ENCODE measurements around the gene SLC6A17. TPM values are rescaled to one million over a fixed set of nuclear protein-coding genes. Genes with fewer than 3 reads are reported as not detected.

SLC6A17 gene
- total and polyA plus RNA-seq, 9 of the 15 experiments (the other 6 are each of a cell fraction or from before 2014, with no cell fraction given), result not detected

GRCh38 chr1:110133436-110133835 is 16.9 kb upstream of the SLC6A17 start:
- no TSS peak for BruUV-seq (replicated peaks)
- no peak overlapping the region for H3K9ac ChIP-seq (ENCODE audit: insufficient read depth in 1 of 2, low read depth in 2 of 2, low read length in 2 of 2)
- H2AFZ ChIP-seq (ENCODE audit: low read depth, low read length), result no peak overlapping the region
- H3K36me3 ChIP-seq (ENCODE audit: control insufficient read depth, insufficient read depth, low read length), result no peaks in the 10 kb centered on the region
- ATAC-seq (no peak), DNase-seq (ENCODE audit: extremely low read depth in 1 of 4, low spot score in 3 of 4) (no peak), FAIRE-seq (no peak)
- TF ChIP-seq ARID3B (CRISPR knock-in tag; IDR thresholded peaks at IDR 0.05; ENCODE audit: borderline replicate concordance) (no peak), ZNF212 (CRISPR knock-in tag; IDR thresholded peaks at IDR 0.05) (no peak), POU5F1 (IDR thresholded peaks at IDR 0.05; ENCODE audit: borderline replicate concordance, low read depth, low read length, partially characterized antibody) (no peak), SP2 (IDR thresholded peaks at IDR 0.05; ENCODE audit: extremely low read depth, low read depth, low read length, poor library complexity, severe bottlenecking) (no peak), RAD21 (CRISPR knock-in tag; conservative IDR thresholded peaks at IDR 0.05 in 1 of 2, IDR thresholded peaks at IDR 0.05 in 1 of 2) (no peak), RERE (CRISPR knock-in tag; IDR thresholded peaks at IDR 0.05; ENCODE audit: borderline replicate concordance) (no peak), SMC3 (conservative IDR thresholded peaks at IDR 0.05; ENCODE audit: insufficient read depth, low read depth, low read length) (no peak), RBM39 (optimal IDR thresholded peaks at IDR 0.05; ENCODE audit: low read depth, low read length) (no peak), ZNF507 (tag; conservative IDR thresholded peaks at IDR 0.05) (no peak)
- H4K20me1 ChIP-seq (replicated peaks; ENCODE audit: control insufficient read depth, insufficient read depth, low read length), result no peaks in the 10 kb centered on the region; the same call in none of the 2 replicates
- peaks cover 47 to 72% of the 10 kb centered on the region in 2 experiments for H3K27me3 ChIP-seq (ENCODE audit: control insufficient read depth in 2 of 2, insufficient read depth in 2 of 2, low read length in 2 of 2)
- H3K4me2 ChIP-seq (ENCODE audit: insufficient read depth, low read length), result no peak overlapping the region
- in situ Hi-C loops (cut with MboI) (no loop called here), intact Hi-C loops (cut with micrococcal nuclease) (no loop called here)
- no peak overlapping the region for H3K27ac ChIP-seq (ENCODE audit: extremely low read depth, low read depth, low read length)
- H3K4me3 ChIP-seq, result no peak overlapping the region
- ChIA-PET CTCF (ENCODE audit: low intra/inter-chr PET ratio) (no interaction called here), POLR2A (interaction anchor here (1.5 kb wide), 1 partner anchor 45 kb away, joined by 3 read pairs; no protein-coding TSS in a partner anchor)
- WGBS (ENCODE audit: insufficient coverage, low coverage, missing lambda C conversion rate), result 1% methylated on average over 4 of the region's 4 CpGs
- no peaks in the 10 kb centered on the region for H3K9me3 ChIP-seq (replicated peaks; ENCODE audit: control insufficient read depth, insufficient read depth, low read depth, low read length)
- no peaks in the 10 kb centered on the region for H3K79me2 ChIP-seq (ENCODE audit: control insufficient read depth, insufficient read depth, low read length)
- peaks cover 0 to 4% of the 10 kb centered on the region in 2 experiments; a peak in 2 of 5 replicates for H3K4me1 ChIP-seq (replicated peaks in 1 of 2; ENCODE audit: control insufficient read depth in 2 of 2, insufficient read depth in 2 of 2, low read length in 2 of 2)
- H3K9me1 ChIP-seq (ENCODE audit: control insufficient read depth, insufficient read depth, low read length), result no peaks in the 10 kb centered on the region

Data from K562 (cell line).